Measurements from ENCODE around the gene MCC.

The MCC gene

GRCh38 chr5:113227798-113228197 is 260.5 kb downstream of the MCC start:
- H3K4me1 ChIP-seq (ENCODE audit: insufficient read depth, low read length): peaks cover 9% of the 10 kb centered on the region
- H3K27ac ChIP-seq (ENCODE audit: low read depth, low read length): no peak overlapping the region
- H3K27me3 ChIP-seq (ENCODE audit: control insufficient read depth in 1 of 2, insufficient read depth in 2 of 2, low read length in 2 of 2): no peaks in the 10 kb centered on the region
- H3K9ac ChIP-seq (ENCODE audit: low read length): no peak overlapping the region
- H3K4me3 ChIP-seq (ENCODE audit: low read depth in 1 of 2, low read length in 2 of 2): no peak overlapping the region
- H3K36me3 ChIP-seq (ENCODE audit: insufficient read depth, low read length): no peaks in the 10 kb centered on the region
- H3K9me3 ChIP-seq (ENCODE audit: low read length): no peaks in the 10 kb centered on the region

GRCh38 chr5:113226116-113226736 is 262.0 kb downstream of the MCC start:
- Histone ChIP-seq H3K27ac (ENCODE audit: low read depth, low read length) (no peak overlapping the region), H3K27me3 (ENCODE audit: control insufficient read depth in 1 of 2, insufficient read depth in 2 of 2, low read length in 2 of 2) (no peaks in the 10 kb centered on the region), H3K4me3 (ENCODE audit: low read depth in 1 of 2, low read length in 2 of 2) (no peak overlapping the region), H3K36me3 (ENCODE audit: insufficient read depth, low read length) (no peaks in the 10 kb centered on the region), H3K4me1 (ENCODE audit: insufficient read depth, low read length) (no peaks in the 10 kb centered on the region), H3K9me3 (ENCODE audit: low read length) (no peaks in the 10 kb centered on the region), H3K9ac (ENCODE audit: low read length) (no peak overlapping the region)

GRCh38 chr5:113225259-113225658 is 263.0 kb downstream of the MCC start:
- Histone ChIP-seq H3K27ac (ENCODE audit: low read depth, low read length) (no peak overlapping the region), H3K9me3 (ENCODE audit: low read length) (no peaks in the 10 kb centered on the region), H3K36me3 (ENCODE audit: insufficient read depth, low read length) (no peaks in the 10 kb centered on the region), H3K27me3 (ENCODE audit: control insufficient read depth in 1 of 2, insufficient read depth in 2 of 2, low read length in 2 of 2) (no peaks in the 10 kb centered on the region), H3K4me3 (ENCODE audit: low read depth in 1 of 2, low read length in 2 of 2) (no peak overlapping the region), H3K4me1 (ENCODE audit: insufficient read depth, low read length) (no peaks in the 10 kb centered on the region), H3K9ac (ENCODE audit: low read length) (no peak overlapping the region)

- H3K36me3 ChIP-seq (ENCODE audit: insufficient read depth, low read length): no peaks in the 10 kb centered on the region
- H3K9ac ChIP-seq (ENCODE audit: low read length): no peak overlapping the region
- H3K4me1 ChIP-seq (ENCODE audit: insufficient read depth, low read length): no peaks in the 10 kb centered on the region
- H3K4me3 ChIP-seq (ENCODE audit: low read depth in 1 of 2, low read length in 2 of 2): no peak overlapping the region
- H3K27me3 ChIP-seq (ENCODE audit: control insufficient read depth in 1 of 2, insufficient read depth in 2 of 2, low read length in 2 of 2): no peaks in the 10 kb centered on the region
- H3K27ac ChIP-seq (ENCODE audit: low read depth, low read length): no peak overlapping the region
- H3K9me3 ChIP-seq (ENCODE audit: low read length): no peaks in the 10 kb centered on the region
Measured at GRCh38 chr5:113224605-113225065, 263.6 kb downstream of the MCC start.

GRCh38 chr5:113223831-113224604 is 264.2 kb downstream of the MCC start:
- H3K4me3 ChIP-seq (ENCODE audit: low read depth in 1 of 2, low read length in 2 of 2): no peak overlapping the region
- H3K36me3 ChIP-seq (ENCODE audit: insufficient read depth, low read length): no peaks in the 10 kb centered on the region
- H3K9ac ChIP-seq (ENCODE audit: low read length): no peak overlapping the region
- no peaks in the 10 kb centered on the region for H3K4me1 ChIP-seq (ENCODE audit: insufficient read depth, low read length)
- no peaks in the 10 kb centered on the region for H3K27me3 ChIP-seq (ENCODE audit: control insufficient read depth in 1 of 2, insufficient read depth in 2 of 2, low read length in 2 of 2)
- no peaks in the 10 kb centered on the region for H3K9me3 ChIP-seq (ENCODE audit: low read length)
- no peak overlapping the region for H3K27ac ChIP-seq (ENCODE audit: low read depth, low read length)

- no peak overlapping the region for H3K9ac ChIP-seq (ENCODE audit: low read length)
- H3K36me3 ChIP-seq (ENCODE audit: insufficient read depth, low read length): no peaks in the 10 kb centered on the region
- no peak overlapping the region for H3K4me3 ChIP-seq (ENCODE audit: low read depth in 1 of 2, low read length in 2 of 2)
- no peaks in the 10 kb centered on the region for H3K27me3 ChIP-seq (ENCODE audit: control insufficient read depth in 1 of 2, insufficient read depth in 2 of 2, low read length in 2 of 2)
- H3K4me1 ChIP-seq (ENCODE audit: insufficient read depth, low read length): no peaks in the 10 kb centered on the region
- H3K9me3 ChIP-seq (ENCODE audit: low read length): no peaks in the 10 kb centered on the region
- no peak overlapping the region for H3K27ac ChIP-seq (ENCODE audit: low read depth, low read length)
Measured at GRCh38 chr5:113223315-113223714, 264.9 kb downstream of the MCC start.

GRCh38 chr5:113221294-113222176 is 266.7 kb downstream of the MCC start:
- H3K9ac ChIP-seq (ENCODE audit: low read length): no peak overlapping the region
- no peaks in the 10 kb centered on the region for H3K36me3 ChIP-seq (ENCODE audit: insufficient read depth, low read length)
- H3K4me3 ChIP-seq (ENCODE audit: low read depth in 1 of 2, low read length in 2 of 2): no peak overlapping the region
- no peaks in the 10 kb centered on the region for H3K9me3 ChIP-seq (ENCODE audit: low read length)
- no peaks in the 10 kb centered on the region for H3K4me1 ChIP-seq (ENCODE audit: insufficient read depth, low read length)
- no peak overlapping the region for H3K27ac ChIP-seq (ENCODE audit: low read depth, low read length)
- H3K27me3 ChIP-seq (ENCODE audit: control insufficient read depth in 1 of 2, insufficient read depth in 2 of 2, low read length in 2 of 2): no peaks in the 10 kb centered on the region

GRCh38 chr5:113219695-113220094 is 268.6 kb downstream of the MCC start:
- H3K4me1 ChIP-seq (ENCODE audit: insufficient read depth, low read length): no peaks in the 10 kb centered on the region
- no peak overlapping the region for H3K27ac ChIP-seq (ENCODE audit: low read depth, low read length)
- H3K36me3 ChIP-seq (ENCODE audit: insufficient read depth, low read length): no peaks in the 10 kb centered on the region
- H3K9ac ChIP-seq (ENCODE audit: low read length): no peak overlapping the region
- no peaks in the 10 kb centered on the region for H3K9me3 ChIP-seq (ENCODE audit: low read length)
- H3K27me3 ChIP-seq (ENCODE audit: control insufficient read depth in 1 of 2, insufficient read depth in 2 of 2, low read length in 2 of 2): no peaks in the 10 kb centered on the region
- H3K4me3 ChIP-seq (ENCODE audit: low read depth in 1 of 2, low read length in 2 of 2): no peak overlapping the region

- H3K27me3 ChIP-seq (ENCODE audit: control insufficient read depth in 1 of 2, insufficient read depth in 2 of 2, low read length in 2 of 2): no peaks in the 10 kb centered on the region
- no peaks in the 10 kb centered on the region for H3K36me3 ChIP-seq (ENCODE audit: insufficient read depth, low read length)
- H3K4me3 ChIP-seq (ENCODE audit: low read depth in 1 of 2, low read length in 2 of 2): no peak overlapping the region
- H3K4me1 ChIP-seq (ENCODE audit: insufficient read depth, low read length): no peaks in the 10 kb centered on the region
- no peak overlapping the region for H3K27ac ChIP-seq (ENCODE audit: low read depth, low read length)
- no peak overlapping the region for H3K9ac ChIP-seq (ENCODE audit: low read length)
- no peaks in the 10 kb centered on the region for H3K9me3 ChIP-seq (ENCODE audit: low read length)
Measured at GRCh38 chr5:113218906-113219517, 269.2 kb downstream of the MCC start.

GRCh38 chr5:113218200-113218599 is 270.1 kb downstream of the MCC start:
- H3K27ac ChIP-seq (ENCODE audit: low read depth, low read length): no peak overlapping the region
- no peak overlapping the region for H3K9ac ChIP-seq (ENCODE audit: low read length)
- H3K9me3 ChIP-seq (ENCODE audit: low read length): no peaks in the 10 kb centered on the region
- no peaks in the 10 kb centered on the region for H3K36me3 ChIP-seq (ENCODE audit: insufficient read depth, low read length)
- no peaks in the 10 kb centered on the region for H3K27me3 ChIP-seq (ENCODE audit: control insufficient read depth in 1 of 2, insufficient read depth in 2 of 2, low read length in 2 of 2)
- no peaks in the 10 kb centered on the region for H3K4me1 ChIP-seq (ENCODE audit: insufficient read depth, low read length)
- H3K4me3 ChIP-seq (ENCODE audit: low read depth in 1 of 2, low read length in 2 of 2): no peak overlapping the region

GRCh38 chr5:113217619-113218184 is 270.6 kb downstream of the MCC start:
- no peak overlapping the region for H3K27ac ChIP-seq (ENCODE audit: low read depth, low read length)
- H3K4me1 ChIP-seq (ENCODE audit: insufficient read depth, low read length): no peaks in the 10 kb centered on the region
- no peak overlapping the region for H3K9ac ChIP-seq (ENCODE audit: low read length)
- no peaks in the 10 kb centered on the region for H3K36me3 ChIP-seq (ENCODE audit: insufficient read depth, low read length)
- H3K27me3 ChIP-seq (ENCODE audit: control insufficient read depth in 1 of 2, insufficient read depth in 2 of 2, low read length in 2 of 2): no peaks in the 10 kb centered on the region
- H3K4me3 ChIP-seq (ENCODE audit: low read depth in 1 of 2, low read length in 2 of 2): no peak overlapping the region
- H3K9me3 ChIP-seq (ENCODE audit: low read length): no peaks in the 10 kb centered on the region

All from muscle layer of colon (tissue), 2 donors.